Prostate gland (tissue), 2 donors: ENCODE measurements around the gene RRP7A.

Experiments
- POLR2A ChIP-seq: fragments of 450-650 bp; IDR thresholded peaks from one replicate; pipeline ENCODE4 v1.6.1; 2016; ENCODE audit warnings: antibody characterized with exemption, mild to moderate bottlenecking
- POLR2AphosphoS5 ChIP-seq: sonication (generic); formaldehyde crosslinking; IDR thresholded peaks from one replicate; pipeline ENCODE4 v1.6.1; 2017; ENCODE audit warnings: antibody characterized with exemption
- TF ChIP-seq, protein P1 (sequence below), 4 experiments: fragments of 200-600 bp in 2 of 4; fragments of 450-650 bp in 2 of 4; sonication (generic) in 2 of 4; IDR thresholded peaks; 1 replicate in 3 of 4; 2 replicates in 1 of 4; pipeline ENCODE4 v1.5.1; 2016 to 2019; ENCODE audit warnings: antibody characterized with exemption in 4 of 4, mild to moderate bottlenecking in 2 of 4, moderate library complexity in 2 of 4

DNA sequence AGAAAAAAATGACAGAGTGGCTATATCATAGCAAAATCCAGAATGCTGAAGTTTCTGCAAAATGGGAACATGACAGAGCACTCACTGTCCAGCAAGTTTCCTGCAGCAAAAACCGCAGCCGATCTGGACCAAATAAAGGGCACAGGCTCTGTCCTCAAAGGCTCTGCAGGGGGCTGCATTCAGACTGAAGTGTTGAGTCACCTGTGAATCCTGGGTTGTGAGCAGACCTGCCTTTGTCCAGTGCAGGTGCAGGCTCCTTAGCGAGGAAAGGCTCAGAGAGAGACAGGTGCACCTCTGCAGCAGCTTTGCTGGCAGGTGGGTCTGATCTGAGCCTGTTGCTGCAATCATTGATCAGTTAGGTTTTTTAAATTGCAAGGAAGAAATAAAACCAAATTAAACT lies 58.1 kb downstream of the RRP7A start:
- TF ChIP-seq, protein P1, sequence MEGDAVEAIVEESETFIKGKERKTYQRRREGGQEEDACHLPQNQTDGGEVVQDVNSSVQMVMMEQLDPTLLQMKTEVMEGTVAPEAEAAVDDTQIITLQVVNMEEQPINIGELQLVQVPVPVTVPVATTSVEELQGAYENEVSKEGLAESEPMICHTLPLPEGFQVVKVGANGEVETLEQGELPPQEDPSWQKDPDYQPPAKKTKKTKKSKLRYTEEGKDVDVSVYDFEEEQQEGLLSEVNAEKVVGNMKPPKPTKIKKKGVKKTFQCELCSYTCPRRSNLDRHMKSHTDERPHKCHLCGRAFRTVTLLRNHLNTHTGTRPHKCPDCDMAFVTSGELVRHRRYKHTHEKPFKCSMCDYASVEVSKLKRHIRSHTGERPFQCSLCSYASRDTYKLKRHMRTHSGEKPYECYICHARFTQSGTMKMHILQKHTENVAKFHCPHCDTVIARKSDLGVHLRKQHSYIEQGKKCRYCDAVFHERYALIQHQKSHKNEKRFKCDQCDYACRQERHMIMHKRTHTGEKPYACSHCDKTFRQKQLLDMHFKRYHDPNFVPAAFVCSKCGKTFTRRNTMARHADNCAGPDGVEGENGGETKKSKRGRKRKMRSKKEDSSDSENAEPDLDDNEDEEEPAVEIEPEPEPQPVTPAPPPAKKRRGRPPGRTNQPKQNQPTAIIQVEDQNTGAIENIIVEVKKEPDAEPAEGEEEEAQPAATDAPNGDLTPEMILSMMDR (IDR thresholded peaks at IDR 0.05) = no peak
- no peak for TF ChIP-seq POLR2AphosphoS5
- TF ChIP-seq POLR2A = no peak
